ENCODE results near the gene KIAA0513.

Gene KIAA0513

DNA sequence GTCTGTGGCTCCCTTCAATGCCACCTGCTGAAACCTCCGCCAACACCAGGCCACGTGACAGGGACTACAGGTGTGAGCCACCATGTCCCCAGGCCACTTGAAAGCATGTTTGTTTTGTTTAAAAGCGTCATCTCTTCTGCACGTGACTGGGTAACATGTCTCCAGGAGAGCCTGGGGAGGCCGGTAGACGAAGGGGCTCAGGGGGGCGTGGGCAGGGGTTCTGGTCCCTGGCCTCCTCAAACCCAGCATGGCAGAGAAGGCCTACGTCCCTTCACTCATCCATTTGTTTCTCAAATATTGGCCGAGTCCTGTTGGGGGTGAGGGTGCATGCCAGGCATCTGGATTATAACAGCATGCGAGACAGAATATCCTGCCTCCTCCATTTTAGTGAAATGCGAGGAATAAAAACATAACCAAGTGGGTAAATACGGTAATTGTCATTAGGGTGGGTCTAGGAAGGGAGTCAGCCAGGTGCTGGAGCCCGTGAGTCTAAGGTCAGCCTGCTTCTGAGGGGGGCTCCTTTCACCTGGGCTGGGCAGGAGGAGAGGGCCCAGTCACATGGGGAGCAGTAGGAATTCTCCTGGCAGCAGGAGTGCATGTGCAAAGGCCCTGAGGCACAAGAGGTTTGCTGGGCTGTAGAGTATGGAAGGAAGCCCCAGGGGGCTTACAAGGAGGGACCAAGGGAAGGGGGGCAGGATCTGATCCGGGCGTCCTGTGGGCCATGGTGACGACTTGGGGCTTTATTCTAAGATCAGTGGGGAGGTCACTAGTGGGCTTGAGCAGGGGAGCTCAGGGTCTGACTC is 111.4 kb downstream of the KIAA0513 start:
- DNase-seq = no peak

DNA sequence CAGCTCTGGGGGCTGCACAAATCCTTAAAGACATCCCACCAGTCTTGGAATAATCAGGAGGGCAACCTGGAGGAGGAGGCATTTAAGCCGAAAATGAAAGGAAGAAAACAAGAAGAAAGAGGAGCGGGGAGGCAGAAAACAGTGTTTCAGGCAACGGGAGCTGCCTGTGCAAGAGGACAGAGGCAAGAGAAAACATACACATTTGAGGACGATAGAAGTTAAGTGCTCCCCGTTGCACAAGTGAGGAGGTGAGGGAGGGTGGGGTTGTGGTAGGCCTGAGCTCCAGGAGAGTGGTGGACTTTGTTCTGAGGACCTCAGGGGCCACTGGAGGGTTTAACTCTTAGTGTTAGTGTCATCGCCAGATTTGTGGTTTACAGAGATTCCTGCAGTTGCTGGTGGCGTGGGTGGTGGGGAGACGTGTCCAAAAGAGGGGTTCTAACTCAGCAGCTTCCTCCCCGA is 112.3 kb downstream of the KIAA0513 start:
- no peak for DNase-seq

DNA sequence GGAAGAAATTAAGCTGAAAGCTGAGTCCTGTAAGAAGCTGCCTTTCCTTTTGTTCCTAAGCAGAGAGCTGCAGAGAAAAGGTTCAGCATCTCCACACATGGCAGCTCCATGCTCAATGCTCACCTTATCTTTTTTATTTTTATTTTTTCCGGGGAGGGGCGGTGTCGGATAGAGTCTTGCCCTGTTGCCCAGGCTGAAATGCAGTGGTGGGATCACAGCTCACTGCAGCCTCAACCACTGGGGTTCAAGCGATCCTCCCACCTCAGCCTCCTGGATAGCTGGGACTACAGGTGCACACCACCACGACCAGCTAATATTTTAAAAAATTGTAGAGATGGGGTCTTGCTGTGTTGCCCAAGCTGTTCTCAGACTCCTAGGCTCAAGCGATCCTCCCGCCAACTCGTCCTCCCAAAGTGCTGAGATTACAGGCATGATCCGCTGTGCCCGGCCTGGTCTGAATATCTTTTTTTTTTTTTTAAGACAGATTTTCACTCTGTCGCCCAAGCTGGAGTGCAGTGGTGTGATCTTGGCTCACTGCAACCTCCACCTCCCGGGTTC is 112.9 kb downstream of the KIAA0513 start:
- DNase-seq = no peak

DNA sequence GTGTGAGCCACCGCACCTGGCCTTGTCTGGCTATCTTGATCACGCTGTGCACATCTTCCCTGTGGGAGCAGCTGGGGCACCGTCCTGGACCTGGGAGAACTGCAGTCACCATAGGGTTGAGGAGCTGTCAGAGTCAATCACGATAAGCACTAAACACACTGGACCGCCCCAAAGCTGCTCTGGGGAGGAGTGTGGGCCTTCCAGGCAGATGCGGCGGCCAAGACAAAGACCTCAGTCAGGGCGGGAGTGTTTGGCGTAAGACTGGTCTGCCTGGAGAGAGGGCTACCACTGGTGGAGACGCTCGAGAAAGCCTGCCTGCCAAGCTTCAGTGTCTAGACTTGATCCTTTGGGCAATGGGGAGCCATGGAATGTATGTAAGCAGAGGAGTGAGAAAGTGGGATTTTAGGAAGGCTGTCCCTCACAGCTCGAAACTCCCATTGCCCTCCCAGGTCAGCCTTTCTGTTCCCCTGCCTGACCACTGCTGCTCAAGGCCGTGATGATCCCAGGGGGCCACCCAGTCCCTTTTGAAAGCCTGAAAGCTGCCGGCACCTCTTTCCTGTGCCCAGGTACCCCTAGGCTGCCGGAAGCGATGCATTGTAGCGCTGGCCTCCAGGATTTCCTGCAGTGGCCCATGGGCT is 114.0 kb downstream of the KIAA0513 start:
- no peak for DNase-seq

DNA sequence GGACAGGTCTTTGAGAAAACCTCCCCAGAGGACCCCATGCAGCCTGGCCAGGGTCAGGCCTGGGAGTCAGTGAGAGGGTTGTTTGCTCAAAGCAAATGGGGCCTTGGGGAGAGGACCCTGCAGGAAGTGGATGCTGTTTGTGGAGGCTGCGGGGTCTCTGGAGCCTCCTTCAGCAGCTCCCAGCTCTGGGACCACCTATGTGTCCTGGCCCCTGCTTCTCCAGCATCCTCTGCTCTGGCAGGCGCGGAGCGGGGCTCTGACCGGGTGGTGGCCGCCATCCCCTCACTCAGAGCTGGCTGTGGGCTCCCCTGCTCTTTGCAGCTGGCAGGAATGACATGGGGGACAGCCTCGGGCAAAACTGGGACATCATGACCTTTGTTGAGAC is 114.5 kb downstream of the KIAA0513 start:
- no peak for DNase-seq

DNA sequence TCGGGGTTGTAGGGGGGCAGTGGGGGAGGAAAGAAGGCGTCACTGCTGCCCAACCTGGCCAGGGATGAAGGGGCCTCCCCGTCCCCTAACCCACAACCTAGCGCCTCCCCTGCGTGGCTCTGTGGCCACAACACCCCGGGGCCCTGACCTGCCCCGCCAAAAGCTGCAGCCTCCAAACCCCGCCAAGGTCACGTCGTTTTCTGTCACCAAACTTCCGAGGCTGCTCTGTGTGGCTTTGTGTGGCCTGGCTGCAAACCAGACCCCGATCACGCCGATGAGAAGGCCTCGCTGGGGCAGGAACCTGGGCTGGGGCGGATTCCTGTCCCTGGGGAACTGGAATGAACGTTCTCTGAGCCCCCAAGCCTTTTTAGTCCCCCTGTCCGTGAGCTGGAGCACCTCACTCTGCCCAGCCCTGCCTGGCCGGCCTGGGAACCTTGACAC is 115.2 kb downstream of the KIAA0513 start:
- no peak for DNase-seq

All from activated CD8-positive, alpha-beta memory T cell treated with anti-CD3 and anti-CD28 coated beads, Interleukin-2, amount 50 U/mL, for 4 hours (primary cell).